WERI-Rb-1 (cell line): ENCODE measurements around the gene GIMAP6.
A peak's percentile ranks its signal among the peaks of the same experiment; 100 is the strongest.

Source experiments
- DNase-seq: peaks from one replicate; pipeline ENCODE4 v3.0.0-alpha.2; 2020
- H3K27ac ChIP-seq: fragments of 250-450 bp; sonication (Bioruptor Pico); 2 replicates; pipeline ENCODE4 v1.5.1; 2020; ENCODE audit warnings: mild to moderate bottlenecking, moderate library complexity
- H3K27me3 ChIP-seq: fragments of 250-450 bp; sonication (Bioruptor Pico); 2 replicates; pipeline ENCODE4 v1.5.1; 2021; ENCODE audit warnings: mild to moderate bottlenecking, low read depth, moderate library complexity; ENCODE audit not compliant: insufficient read depth, severe bottlenecking
- H3K36me3 ChIP-seq: fragments of 250-450 bp; sonication (Bioruptor Pico); 2 replicates; pipeline ENCODE4 v1.5.1; 2020; ENCODE audit warnings: mild to moderate bottlenecking, moderate library complexity
- H3K4me3 ChIP-seq: 2 replicates; pipeline ENCODE4 v1.5.1; 2011; ENCODE audit warnings: low read depth, mild to moderate bottlenecking, control low read depth, low read length
- H3K9me3 ChIP-seq: fragments of 250-450 bp; sonication (Bioruptor Pico); 2 replicates; pipeline ENCODE4 v1.5.1; 2021; ENCODE audit warnings: mild to moderate bottlenecking, moderate library complexity; ENCODE audit not compliant: severe bottlenecking
- CTCF ChIP-seq: IDR thresholded peaks from 2 replicates; pipeline ENCODE4 v1.5.1; 2011; ENCODE audit warnings: low read depth, mild to moderate bottlenecking, control low read depth, inconsistent platforms, low read length

The GIMAP6 gene

GRCh38 chr7:150660939-150661613 lies 28.9 kb upstream of the GIMAP6 start:
- no peaks in the 10 kb centered on the region for H3K36me3 ChIP-seq
- H3K27ac ChIP-seq = no peak overlapping the region
- no peak overlapping the region for H3K4me3 ChIP-seq
- DNase-seq = no peak
- peaks cover 3% of the 10 kb centered on the region for H3K9me3 ChIP-seq
- TF ChIP-seq CTCF = no peak
- H3K27me3 ChIP-seq = no peaks in the 10 kb centered on the region

- Histone ChIP-seq H3K27me3 (no peaks in the 10 kb centered on the region), H3K4me3 (no peak overlapping the region), H3K9me3 (peaks cover 3% of the 10 kb centered on the region), H3K36me3 (no peaks in the 10 kb centered on the region), H3K27ac (no peak overlapping the region)
- no peak for DNase-seq
- TF ChIP-seq CTCF = no peak
These were observed 25.3 kb upstream of the GIMAP6 start for GRCh38 chr7:150657526-150657925.

- Histone ChIP-seq H3K27me3 (no peaks in the 10 kb centered on the region), H3K36me3 (no peaks in the 10 kb centered on the region), H3K9me3 (peaks cover 3% of the 10 kb centered on the region), H3K27ac (no peak overlapping the region), H3K4me3 (no peak overlapping the region)
- DNase-seq = no peak
- no peak for TF ChIP-seq CTCF
These were observed 23.9 kb upstream of the GIMAP6 start for GRCh38 chr7:150656047-150656446.

GRCh38 chr7:150654692-150655091 lies 22.5 kb upstream of the GIMAP6 start:
- H3K9me3 ChIP-seq = peaks cover 3% of the 10 kb centered on the region
- DNase-seq = no peak
- no peak overlapping the region for H3K27ac ChIP-seq
- no peaks in the 10 kb centered on the region for H3K27me3 ChIP-seq
- no peak for TF ChIP-seq CTCF
- H3K36me3 ChIP-seq = no peaks in the 10 kb centered on the region
- H3K4me3 ChIP-seq = no peak overlapping the region

- H3K36me3 ChIP-seq = no peaks in the 10 kb centered on the region
- peak; percentile 9 for DNase-seq
- no peak overlapping the region for H3K4me3 ChIP-seq
- no peak for TF ChIP-seq CTCF
- H3K27me3 ChIP-seq = no peaks in the 10 kb centered on the region
- no peak overlapping the region for H3K27ac ChIP-seq
- H3K9me3 ChIP-seq = no peaks in the 10 kb centered on the region
These were observed 16.8 kb upstream of the GIMAP6 start for GRCh38 chr7:150649080-150649385.
